ENCODE measurements around the gene SCG3. TPM values are rescaled to one million over a fixed set of nuclear protein-coding genes. Genes with fewer than 3 reads are reported as not detected.

Gene SCG3
- total and polyA plus RNA-seq, 2 of the 4 experiments (the other 2 are of a cell fraction), result 0.02 TPM; not detected in 1

DNA sequence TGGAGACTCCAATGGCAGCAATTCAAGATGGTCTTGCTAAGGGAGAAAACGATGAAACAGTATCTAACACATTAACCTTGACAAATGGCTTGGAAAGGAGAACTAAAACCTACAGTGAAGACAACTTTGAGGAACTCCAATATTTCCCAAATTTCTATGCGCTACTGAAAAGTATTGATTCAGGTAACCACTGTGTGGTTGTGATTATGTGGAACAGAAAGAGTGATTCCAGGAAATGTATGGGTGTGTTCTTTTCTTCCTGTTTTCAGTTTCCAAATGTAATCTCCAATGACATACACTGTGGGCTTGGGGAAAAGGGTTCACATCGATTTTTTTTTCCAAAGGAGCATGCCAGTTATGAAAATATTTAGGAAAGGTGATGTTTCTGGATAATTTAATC is 10.9 kb downstream of the SCG3 start:
- H2BK20ac ChIP-seq (ENCODE audit: low read depth, low read length), result no peak overlapping the region

More for the DNA sequence above, 10.9 kb downstream of the SCG3 start:
- no peaks in the 10 kb centered on the region for H3K9me1 ChIP-seq (ENCODE audit: insufficient read depth, low read length)
- H3K9me3 ChIP-seq (ENCODE audit: control insufficient read depth, insufficient read depth, low read length), result no peaks in the 10 kb centered on the region
- no peak for ATAC-seq (ENCODE audit: low read depth)
- no peaks in the 10 kb centered on the region for H4K20me1 ChIP-seq (ENCODE audit: insufficient read depth, low read length)
- no peak overlapping the region for H2BK5ac ChIP-seq (ENCODE audit: low read depth, low read length, poor library complexity, severe bottlenecking)
- no peaks in the 10 kb centered on the region for H3K36me3 ChIP-seq (ENCODE audit: control insufficient read depth, insufficient read depth, low read length)
- H4K5ac ChIP-seq (ENCODE audit: low read depth, low read length), result no peak overlapping the region
- no peak overlapping the region for H4K8ac ChIP-seq (ENCODE audit: low read depth in 2 of 2, low read length in 2 of 2)
- no peak overlapping the region for H2BK120ac ChIP-seq (ENCODE audit: low read depth, low read length)
- H3K18ac ChIP-seq (ENCODE audit: low read depth, low read length), result no peak overlapping the region
- H3K27ac ChIP-seq (ENCODE audit: insufficient read depth, low read length), result no peak overlapping the region
- no TSS peak for BruUV-seq (replicated peaks)
- no peak overlapping the region for H3K4me2 ChIP-seq (ENCODE audit: low read depth, low read length)
- no CpG with 5 or more reads among the region's 3 CpGs for WGBS, 2 experiments (ENCODE audit: extremely low coverage in 2 of 2, insufficient read length in 1 of 2)
- CTCF ChIA-PET, result no interaction called here
- no peak overlapping the region for H2AK9ac ChIP-seq (replicated peaks; ENCODE audit: low read depth, low read length, poor library complexity)
- H3K9ac ChIP-seq (ENCODE audit: low read depth, low read length), result no peak overlapping the region
- H4K91ac ChIP-seq (ENCODE audit: insufficient read depth, low read depth, low read length), result no peak overlapping the region
- POLR2A ChIA-PET (ENCODE audit: unreplicated experiment), result no interaction called here
- no peak for DNase-seq
- no peaks in the 10 kb centered on the region for H3K79me1 ChIP-seq (ENCODE audit: low read depth in 1 of 2, low read length in 2 of 2)
- H2AFZ ChIP-seq (replicated peaks; ENCODE audit: low read length, poor library complexity), result no peak overlapping the region
- no peak overlapping the region for H3K14ac ChIP-seq (replicated peaks; ENCODE audit: low read depth, low read length)
- no peak overlapping the region for H2BK15ac ChIP-seq (ENCODE audit: low read depth, low read length)
- no peak overlapping the region for H3K23ac ChIP-seq (ENCODE audit: low read depth, low read length)
- intact Hi-C loops (cut with micrococcal nuclease), result no loop called here
- H3K27me3 ChIP-seq (ENCODE audit: control insufficient read depth, insufficient read depth, low read length), result peaks cover 15% of the 10 kb centered on the region
- TF ChIP-seq CHD1 (IDR thresholded peaks at IDR 0.05; ENCODE audit: low read depth, low read length) (no peak), RFX5 (IDR thresholded peaks at IDR 0.05; ENCODE audit: low read depth, low read length) (no peak), MAFK (IDR thresholded peaks at IDR 0.05; ENCODE audit: low read depth, low read length) (no peak), FOS (IDR thresholded peaks at IDR 0.05; ENCODE audit: low read depth, low read length) (no peak), MXI1 (IDR thresholded peaks at IDR 0.05; ENCODE audit: borderline replicate concordance, low read depth, low read length) (no peak), RAD21 (IDR thresholded peaks at IDR 0.05; ENCODE audit: low read length) (no peak), ELK1 (IDR thresholded peaks at IDR 0.05; ENCODE audit: borderline replicate concordance, low read depth, low read length) (no peak), BHLHE40 (IDR thresholded peaks at IDR 0.05; ENCODE audit: low read depth, low read length) (no peak), MAZ (IDR thresholded peaks at IDR 0.05; ENCODE audit: borderline replicate concordance, low read depth, low read length) (no peak), NFE2L2 (IDR thresholded peaks at IDR 0.05; ENCODE audit: low read depth, low read length) (no peak), POLR2A (IDR thresholded peaks at IDR 0.05; ENCODE audit: low read depth, low read length) (no peak), SMC3 (IDR thresholded peaks at IDR 0.05; ENCODE audit: low read depth, low read length) (no peak)
- TF ChIP-seq, protein P1, sequence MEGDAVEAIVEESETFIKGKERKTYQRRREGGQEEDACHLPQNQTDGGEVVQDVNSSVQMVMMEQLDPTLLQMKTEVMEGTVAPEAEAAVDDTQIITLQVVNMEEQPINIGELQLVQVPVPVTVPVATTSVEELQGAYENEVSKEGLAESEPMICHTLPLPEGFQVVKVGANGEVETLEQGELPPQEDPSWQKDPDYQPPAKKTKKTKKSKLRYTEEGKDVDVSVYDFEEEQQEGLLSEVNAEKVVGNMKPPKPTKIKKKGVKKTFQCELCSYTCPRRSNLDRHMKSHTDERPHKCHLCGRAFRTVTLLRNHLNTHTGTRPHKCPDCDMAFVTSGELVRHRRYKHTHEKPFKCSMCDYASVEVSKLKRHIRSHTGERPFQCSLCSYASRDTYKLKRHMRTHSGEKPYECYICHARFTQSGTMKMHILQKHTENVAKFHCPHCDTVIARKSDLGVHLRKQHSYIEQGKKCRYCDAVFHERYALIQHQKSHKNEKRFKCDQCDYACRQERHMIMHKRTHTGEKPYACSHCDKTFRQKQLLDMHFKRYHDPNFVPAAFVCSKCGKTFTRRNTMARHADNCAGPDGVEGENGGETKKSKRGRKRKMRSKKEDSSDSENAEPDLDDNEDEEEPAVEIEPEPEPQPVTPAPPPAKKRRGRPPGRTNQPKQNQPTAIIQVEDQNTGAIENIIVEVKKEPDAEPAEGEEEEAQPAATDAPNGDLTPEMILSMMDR (conservative IDR thresholded peaks at IDR 0.05; ENCODE audit: low read depth, low read length), result no peak
- TF ChIP-seq, protein P2, sequence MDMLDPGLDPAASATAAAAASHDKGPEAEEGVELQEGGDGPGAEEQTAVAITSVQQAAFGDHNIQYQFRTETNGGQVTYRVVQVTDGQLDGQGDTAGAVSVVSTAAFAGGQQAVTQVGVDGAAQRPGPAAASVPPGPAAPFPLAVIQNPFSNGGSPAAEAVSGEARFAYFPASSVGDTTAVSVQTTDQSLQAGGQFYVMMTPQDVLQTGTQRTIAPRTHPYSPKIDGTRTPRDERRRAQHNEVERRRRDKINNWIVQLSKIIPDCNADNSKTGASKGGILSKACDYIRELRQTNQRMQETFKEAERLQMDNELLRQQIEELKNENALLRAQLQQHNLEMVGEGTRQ (IDR thresholded peaks at IDR 0.05; ENCODE audit: low read depth, low read length), result no peak
- dilution Hi-C loops (cut with HindIII; ENCODE audit: low sequenced_read_pairs, unreplicated experiment), result no loop called here
- H3K4ac ChIP-seq (ENCODE audit: low read depth, low read length), result no peak overlapping the region
- no peak overlapping the region for H2AK5ac ChIP-seq (ENCODE audit: low read depth, low read length)
- H3K56ac ChIP-seq (ENCODE audit: extremely low read depth, insufficient read depth, low read length), result no peak overlapping the region
- H3K4me1 ChIP-seq (ENCODE audit: control insufficient read depth, insufficient read depth, low read length), result no peaks in the 10 kb centered on the region
- no peak overlapping the region for H3K4me3 ChIP-seq (ENCODE audit: insufficient read depth, low read depth, low read length)
- in situ Hi-C loops (cut with MboI; ENCODE audit: low sequenced_read_pairs), result no loop called here
